ENCODE measurements around the gene NOBOX.

DNA sequence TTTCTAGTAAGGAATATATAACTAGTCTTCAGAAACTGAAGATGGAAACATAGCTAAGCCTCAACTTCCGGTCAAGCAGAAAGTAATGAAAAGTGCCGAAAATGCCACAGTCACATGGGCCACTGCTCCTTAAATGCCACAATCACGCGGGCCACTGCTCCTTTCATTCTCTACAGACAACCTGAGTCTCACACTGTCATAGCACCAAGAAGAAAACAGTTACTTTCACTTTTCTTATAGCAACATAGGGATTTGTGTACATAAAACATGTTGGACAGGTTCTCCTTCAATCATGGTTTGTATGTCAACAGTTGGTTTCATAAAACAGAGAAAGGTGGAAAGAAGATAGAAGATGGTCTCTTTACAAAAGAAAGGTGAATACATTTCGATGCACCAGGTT, 48.6 kb upstream of the NOBOX start:
- TF ChIP-seq, protein P1, sequence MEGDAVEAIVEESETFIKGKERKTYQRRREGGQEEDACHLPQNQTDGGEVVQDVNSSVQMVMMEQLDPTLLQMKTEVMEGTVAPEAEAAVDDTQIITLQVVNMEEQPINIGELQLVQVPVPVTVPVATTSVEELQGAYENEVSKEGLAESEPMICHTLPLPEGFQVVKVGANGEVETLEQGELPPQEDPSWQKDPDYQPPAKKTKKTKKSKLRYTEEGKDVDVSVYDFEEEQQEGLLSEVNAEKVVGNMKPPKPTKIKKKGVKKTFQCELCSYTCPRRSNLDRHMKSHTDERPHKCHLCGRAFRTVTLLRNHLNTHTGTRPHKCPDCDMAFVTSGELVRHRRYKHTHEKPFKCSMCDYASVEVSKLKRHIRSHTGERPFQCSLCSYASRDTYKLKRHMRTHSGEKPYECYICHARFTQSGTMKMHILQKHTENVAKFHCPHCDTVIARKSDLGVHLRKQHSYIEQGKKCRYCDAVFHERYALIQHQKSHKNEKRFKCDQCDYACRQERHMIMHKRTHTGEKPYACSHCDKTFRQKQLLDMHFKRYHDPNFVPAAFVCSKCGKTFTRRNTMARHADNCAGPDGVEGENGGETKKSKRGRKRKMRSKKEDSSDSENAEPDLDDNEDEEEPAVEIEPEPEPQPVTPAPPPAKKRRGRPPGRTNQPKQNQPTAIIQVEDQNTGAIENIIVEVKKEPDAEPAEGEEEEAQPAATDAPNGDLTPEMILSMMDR (conservative IDR thresholded peaks at IDR 0.05; ENCODE audit: low read depth, low read length), result no peak
- TF ChIP-seq EZH2 (IDR thresholded peaks at IDR 0.05; ENCODE audit: low read length, unreplicated experiment), result no peak

Data from PC-3 (cell line).